Smooth muscle cell (in vitro differentiated cells): ENCODE measurements around the gene SMIM20. TPM values are rescaled to one million over a fixed set of nuclear protein-coding genes. Genes with fewer than 3 reads are reported as not detected.

ENCODE experiments used
- DNase-seq: peaks from one replicate; lab custom pipeline; 2025; ENCODE audit not compliant: unreplicated experiment; lab: John Stamatoyannopoulos, UW
- H2AFZ ChIP-seq: fragments of 200-600 bp; sonication (generic); 2 replicates; pipeline ENCODE4 v1.6.0; 2016; ENCODE audit warnings: antibody characterized with exemption, low read depth, mild to moderate bottlenecking
- H3F3A ChIP-seq: fragments of 200-600 bp; sonication (generic); 2 replicates; pipeline ENCODE4 v1.6.0; 2017; ENCODE audit warnings: antibody characterized with exemption, low read depth
- H3K27ac ChIP-seq: fragments of 200-600 bp; sonication (generic); 2 replicates; pipeline ENCODE4 v1.5.1; 2016; ENCODE audit warnings: low read depth, mild to moderate bottlenecking
- H3K27me3 ChIP-seq: fragments of 200-600 bp; sonication (generic); 2 replicates; pipeline ENCODE4 v1.6.1; 2016; ENCODE audit warnings: low read depth, mild to moderate bottlenecking
- H3K36me3 ChIP-seq: fragments of 200-600 bp; sonication (generic); 2 replicates; pipeline ENCODE4 v1.5.1; 2016; ENCODE audit warnings: low read depth
- H3K4me1 ChIP-seq: fragments of 200-600 bp; sonication (generic); 2 replicates; pipeline ENCODE4 v1.5.1; 2016; ENCODE audit warnings: low read depth
- H3K4me2 ChIP-seq: fragments of 200-600 bp; sonication (generic); 2 replicates; pipeline ENCODE4 v1.6.0; 2016; ENCODE audit warnings: mild to moderate bottlenecking
- H3K4me3 ChIP-seq: fragments of 200-600 bp; sonication (generic); 2 replicates; pipeline ENCODE4 v1.5.1; 2016; ENCODE audit warnings: mild to moderate bottlenecking
- H3K79me2 ChIP-seq: fragments of 200-600 bp; sonication (generic); 2 replicates; pipeline ENCODE4 v1.6.0; 2016; ENCODE audit warnings: low read depth, mild to moderate bottlenecking
- H3K9ac ChIP-seq: fragments of 200-600 bp; sonication (generic); 2 replicates; pipeline ENCODE4 v1.6.0; 2016; ENCODE audit warnings: low read depth
- H3K9me3 ChIP-seq: fragments of 200-600 bp; sonication (generic); replicated peaks from 2 replicates; pipeline ENCODE4 v1.5.1; 2016; ENCODE audit warnings: low read depth
- H4K20me1 ChIP-seq: fragments of 200-600 bp; sonication (generic); 2 replicates; pipeline ENCODE4 v1.6.0; 2016; ENCODE audit warnings: low read depth
- CTCF ChIP-seq: fragments of 200-600 bp; sonication (generic); IDR thresholded peaks from 2 replicates; pipeline ENCODE4 v1.5.1; 2017; ENCODE audit warnings: borderline replicate concordance, mild to moderate bottlenecking, antibody characterized with exemption; ENCODE audit not compliant: insufficient read depth, poor library complexity, severe bottlenecking
- WGBS: methylation state at CpG from one replicate; pipeline ENCODE4 v1.1.7; 2016; ENCODE audit warnings: low lambda C conversion rate; 5-methylcytosine and 5-hydroxymethylcytosine counted together
- polyA plus RNA-seq: library from polyadenylated mRNA; unstranded; fragments of >200 nt; fragmentation: Nextera tagmentation; extraction: Ambion mirVana; gene quantifications from 2 replicates; pipeline ENCODE4 v1.2.1, GENCODE V29; 2016
- total RNA-seq: library from RNA; depleted of rRNA; stranded (reverse); fragments of >200 nt; gene quantifications from 2 replicates; pipeline ENCODE4 v1.2.3, GENCODE V29; 2014

SMIM20 gene
- total and polyA plus RNA-seq, 2 experiments from 2014 or later = 40.9 to 52.1 TPM

GRCh38 chr4:25927361-25928195 is 13.6 kb downstream of the SMIM20 start:
- Histone ChIP-seq H3K36me3 (no peaks in the 10 kb centered on the region), H3K9ac (no peak overlapping the region), H3K4me2 (no peak overlapping the region), H2AFZ (no peak overlapping the region), H3K79me2 (no peaks in the 10 kb centered on the region), H3K27me3 (no peaks in the 10 kb centered on the region), H3K27ac (no peak overlapping the region), H4K20me1 (peaks cover 20% of the 10 kb centered on the region), H3K9me3 (no peaks in the 10 kb centered on the region), H3F3A (no peaks in the 10 kb centered on the region), H3K4me1 (peaks cover 6% of the 10 kb centered on the region), H3K4me3 (no peak overlapping the region)
- DNase-seq = no peak
- WGBS = 96% methylated on average over 10 of the region's 10 CpGs
- no peak for TF ChIP-seq CTCF

- H3F3A ChIP-seq = no peaks in the 10 kb centered on the region
- H3K36me3 ChIP-seq = no peaks in the 10 kb centered on the region
- H4K20me1 ChIP-seq = peaks cover 14% of the 10 kb centered on the region
- no peak for DNase-seq
- H3K4me1 ChIP-seq = peaks cover 6% of the 10 kb centered on the region
- H3K4me3 ChIP-seq = no peak overlapping the region
- H3K79me2 ChIP-seq = no peaks in the 10 kb centered on the region
- H3K4me2 ChIP-seq = no peak overlapping the region
- H3K9me3 ChIP-seq = no peaks in the 10 kb centered on the region
- 90% methylated on average over 11 of the region's 11 CpGs for WGBS
- no peak overlapping the region for H3K27ac ChIP-seq
- H3K9ac ChIP-seq = no peak overlapping the region
- no peak overlapping the region for H2AFZ ChIP-seq
- no peak for TF ChIP-seq CTCF
- H3K27me3 ChIP-seq = no peaks in the 10 kb centered on the region
Measured at GRCh38 chr4:25928379-25929297, 14.6 kb downstream of the SMIM20 start.

GRCh38 chr4:25929298-25929686 is 15.3 kb downstream of the SMIM20 start:
- H3K4me2 ChIP-seq = no peak overlapping the region
- H3F3A ChIP-seq = no peaks in the 10 kb centered on the region

More at GRCh38 chr4:25929298-25929686, 15.3 kb downstream of the SMIM20 start:
- peaks cover 6% of the 10 kb centered on the region for H3K4me1 ChIP-seq
- no peak overlapping the region for H3K27ac ChIP-seq
- no peaks in the 10 kb centered on the region for H3K27me3 ChIP-seq
- TF ChIP-seq CTCF = no peak
- H3K4me3 ChIP-seq = no peak overlapping the region
- H4K20me1 ChIP-seq = peaks cover 8% of the 10 kb centered on the region
- no peaks in the 10 kb centered on the region for H3K36me3 ChIP-seq
- H3K9me3 ChIP-seq = no peaks in the 10 kb centered on the region
- no peaks in the 10 kb centered on the region for H3K79me2 ChIP-seq
- H3K9ac ChIP-seq = no peak overlapping the region
- H2AFZ ChIP-seq = no peak overlapping the region
- WGBS = 92% methylated on average over 7 of the region's 7 CpGs
- no peak for DNase-seq
